SK-N-SH (cell line): ENCODE measurements around the gene ARHGAP20. TPM values are rescaled to one million over a fixed set of nuclear protein-coding genes. Genes with fewer than 3 reads are reported as not detected.

Experiments
- CTCF ChIA-PET: fragments of 300-600, 350-600 bp; formaldehyde crosslinking; extraction: SDS; loops from one replicate; lab custom pipeline; 2021; lab: Yijun Ruan, JAX
- POLR2A ChIA-PET: fragments of 350-600 bp; sonication (Branson Sonifier 250); formaldehyde crosslinking; extraction: SDS; loops from one replicate; lab custom pipeline; 2020; ENCODE audit warnings: antibody characterized with exemption, inconsistent platforms; lab: Yijun Ruan, JAX
- DNase-seq: peaks from one replicate; pipeline ENCODE4 v3.0.0; 2012
- H2AFZ ChIP-seq: fragments of 200-600 bp; sonication (generic); 2 replicates; pipeline ENCODE4 v1.8.1; 2016; ENCODE audit warnings: antibody characterized with exemption, mild to moderate bottlenecking, low read depth
- H3F3A ChIP-seq: fragments of 200-600 bp; sonication (generic); replicated peaks from 2 replicates; pipeline ENCODE3; 2016; ENCODE audit warnings: antibody characterized with exemption, mild to moderate bottlenecking; ENCODE audit not compliant: insufficient read depth
- H3K27ac ChIP-seq, 2 experiments: fragments of 200-500 bp in 1 of 2; fragments of 200-600 bp in 1 of 2; sonication (Bioruptor generic) in 1 of 2; sonication (generic), shearing (Covaris generic) in 1 of 2; 2 replicates each; pipeline versions ENCODE4 v1.5.1 to v1.6.1; 2014 to 2016; ENCODE audit warnings: low read depth in 2 of 2, inconsistent platforms in 1 of 2, low read length in 1 of 2, mild to moderate bottlenecking in 1 of 2, mixed read lengths in 1 of 2
- H3K27me3 ChIP-seq: fragments of 200-600 bp; sonication (generic), shearing (Covaris generic); 2 replicates; pipeline ENCODE4 v1.6.1; 2016; ENCODE audit warnings: mixed run types; ENCODE audit not compliant: insufficient read depth
- H3K36me3 ChIP-seq, 2 experiments: fragments of 200-500 bp in 1 of 2; fragments of 200-600 bp in 1 of 2; sonication (Bioruptor generic) in 1 of 2; sonication (generic) in 1 of 2; replicated peaks in 1 of 2; 2 replicates each; pipeline versions ENCODE3 to v1.5.1; 2014 to 2016; ENCODE audit warnings: low read length in 1 of 2, mild to moderate bottlenecking in 1 of 2; ENCODE audit not compliant: insufficient read depth in 2 of 2, control insufficient read depth in 1 of 2
- H3K4me1 ChIP-seq, 2 experiments: fragments of 200-500 bp in 1 of 2; fragments of 200-600 bp in 1 of 2; sonication (Bioruptor generic) in 1 of 2; sonication (generic), shearing (Covaris generic) in 1 of 2; 2 replicates each; pipeline versions ENCODE4 v1.5.1 to v1.6.1; 2014 to 2016; ENCODE audit warnings: low read depth in 1 of 2, low read length in 1 of 2, mixed run types in 1 of 2; ENCODE audit not compliant: insufficient read depth in 2 of 2, control insufficient read depth in 1 of 2
- H3K4me2 ChIP-seq: fragments of 200-600 bp; sonication (generic), shearing (Covaris generic); 2 replicates; pipeline ENCODE4 v1.6.1; 2017; ENCODE audit warnings: mixed run types
- H3K4me3 ChIP-seq, 2 experiments: fragments of 200-500 bp in 1 of 2; fragments of 200-600 bp in 1 of 2; sonication (Bioruptor generic) in 1 of 2; sonication (generic), shearing (Covaris generic) in 1 of 2; 2 replicates each; pipeline versions ENCODE4 v1.5.1 to v1.8.1; 2014 to 2016; ENCODE audit warnings: low read depth in 2 of 2, inconsistent platforms in 1 of 2, low read length in 1 of 2, mild to moderate bottlenecking in 1 of 2, mixed read lengths in 1 of 2, moderate library complexity in 1 of 2
- H3K79me2 ChIP-seq: fragments of 200-600 bp; sonication (generic); 2 replicates; pipeline ENCODE4 v1.8.1; 2017; ENCODE audit warnings: mild to moderate bottlenecking; ENCODE audit not compliant: insufficient read depth
- H3K9ac ChIP-seq: fragments of 200-600 bp; sonication (generic); 2 replicates; pipeline ENCODE4 v1.6.1; 2017; ENCODE audit warnings: mixed run types
- H3K9me2 ChIP-seq: fragments of 200-600 bp; sonication (generic); 2 replicates; pipeline ENCODE4 v1.6.1; 2017; ENCODE audit warnings: mixed run types
- H3K9me3 ChIP-seq: fragments of 200-600 bp; sonication (generic); 2 replicates; pipeline ENCODE4 v1.6.1; 2017; ENCODE audit warnings: mixed run types, mild to moderate bottlenecking, moderate library complexity
- H4K20me1 ChIP-seq: fragments of 200-600 bp; sonication (generic); 2 replicates; pipeline ENCODE4 v1.6.1; 2017; ENCODE audit warnings: mild to moderate bottlenecking, mixed run types; ENCODE audit not compliant: insufficient read depth
- CHD2 ChIP-seq: fragments of 150-350 bp; IDR thresholded peaks from 2 replicates; pipeline ENCODE4 v1.6.1; 2018; ENCODE audit warnings: low read length; ENCODE audit not compliant: partially characterized antibody
- EP300 ChIP-seq, 2 experiments: IDR thresholded peaks; 2 replicates each; pipeline versions ENCODE4 v1.4.0 to v1.6.1; 2012; ENCODE audit warnings: borderline replicate concordance in 1 of 2, low read depth in 1 of 2, low read length in 1 of 2
- EZH2phosphoT487 ChIP-seq: fragments of 200-600 bp; sonication (generic); IDR thresholded peaks from 2 replicates; pipeline ENCODE4 v1.6.1; 2017; ENCODE audit warnings: low read depth, mixed run types, mild to moderate bottlenecking, antibody characterized with exemption, moderate library complexity, borderline replicate concordance
- FOXM1 ChIP-seq: IDR thresholded peaks from 2 replicates; pipeline ENCODE4 v1.4.0; 2012; ENCODE audit warnings: low read depth, mild to moderate bottlenecking
- JUND ChIP-seq: IDR thresholded peaks from 2 replicates; pipeline ENCODE4 v1.4.0; 2012
- RAD21 ChIP-seq: IDR thresholded peaks from 2 replicates; pipeline ENCODE4 v1.6.1; 2012; ENCODE audit warnings: mild to moderate bottlenecking, low read length
- RXRA ChIP-seq: IDR thresholded peaks from 2 replicates; pipeline ENCODE4 v1.4.0; 2012; ENCODE audit warnings: low read depth, mild to moderate bottlenecking, borderline replicate concordance
- SMC3 ChIP-seq: IDR thresholded peaks from 2 replicates; pipeline ENCODE4 v1.6.1; 2012; ENCODE audit warnings: low read depth, low read length, improper control_type of control experiment
- TAF1 ChIP-seq: IDR thresholded peaks from 2 replicates; pipeline ENCODE4 v1.6.1; 2012; ENCODE audit warnings: low read depth, mild to moderate bottlenecking, low read length, moderate library complexity, borderline replicate concordance
- TEAD4 ChIP-seq: IDR thresholded peaks from 2 replicates; pipeline ENCODE4 v1.4.0; 2012; ENCODE audit warnings: mild to moderate bottlenecking, borderline replicate concordance; ENCODE audit not compliant: insufficient read depth
- YY1 ChIP-seq: IDR thresholded peaks from 2 replicates; pipeline ENCODE4 v1.4.0; 2012; ENCODE audit warnings: low read depth, mild to moderate bottlenecking
- WGBS: methylation state at CpG from one replicate; pipeline ENCODE4 v1.1.6; 2017; ENCODE audit warnings: low lambda C conversion rate; 5-methylcytosine and 5-hydroxymethylcytosine counted together
- polyA plus RNA-seq, 3 experiments: library from polyadenylated mRNA; depleted of rRNA; stranded (reverse); fragments of >200 nt; gene quantifications; 2 replicates each; pipeline ENCODE4 v1.2.3, GENCODE V29; 2012
- TF ChIP-seq, protein P1 (sequence below): fragments of 150-350 bp; IDR thresholded peaks from 2 replicates; pipeline ENCODE4 v1.6.1; 2017; ENCODE audit warnings: antibody characterized with exemption, low read length, low read depth, borderline replicate concordance
- TF ChIP-seq, protein P2 (sequence below): IDR thresholded peaks from 2 replicates; pipeline ENCODE4 v1.4.0; 2012; ENCODE audit warnings: low read depth, borderline replicate concordance
- TF ChIP-seq, protein P3 (sequence below): IDR thresholded peaks from 2 replicates; pipeline ENCODE4; 2012
- TF ChIP-seq, protein P4 (sequence below): fragments of 200-600 bp; sonication (generic); IDR thresholded peaks from 2 replicates; pipeline ENCODE4 v1.6.1; 2017; ENCODE audit warnings: antibody characterized with exemption, mild to moderate bottlenecking, moderate library complexity

ARHGAP20 gene
- polyA plus RNA-seq, 1 of the 3 experiments (the other 2 are of a cell fraction): 0.76 TPM

- ChIA-PET CTCF (no interaction called here), POLR2A (no interaction called here)
- 72% methylated on average over 2 of the region's 2 CpGs for WGBS
Measured at GRCh38 chr11:110679323-110679975, 32.8 kb downstream of the ARHGAP20 start.

DNA sequence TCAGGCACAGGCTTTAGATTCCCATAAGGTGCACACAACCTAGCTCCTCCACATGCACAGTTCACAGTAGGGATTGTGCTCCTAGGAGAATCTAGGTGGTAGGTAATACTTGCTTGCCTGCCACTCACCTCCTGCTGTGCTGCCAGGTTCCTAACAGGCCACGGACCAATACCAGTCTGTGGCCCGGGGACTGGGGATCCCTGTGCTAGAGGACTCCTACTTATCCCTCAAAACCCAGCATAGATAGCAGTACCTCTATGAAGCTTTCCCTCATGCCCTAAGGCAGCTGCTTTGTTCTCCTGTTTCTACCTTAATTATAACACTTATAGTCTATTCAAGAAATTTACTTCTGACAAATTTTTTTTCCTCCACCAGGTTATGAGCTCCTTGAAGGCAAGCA lies 36.7 kb downstream of the ARHGAP20 start:
- Histone ChIP-seq H3K9me3 (peaks cover 7% of the 10 kb centered on the region; the same call in 1 of the 2 replicates), H3K9me2 (0 out of 2 replicates have a peak, but pooled peaks cover 6% of the 10 kb centered on the region), H3K79me2 (no peaks in the 10 kb centered on the region), H3K36me3 (no peaks in the 10 kb centered on the region), H4K20me1 (no peaks in the 10 kb centered on the region), H3K4me2 (no peak overlapping the region), H3K4me1 (no peaks in the 10 kb centered on the region), H3K27me3 (no peaks in the 10 kb centered on the region), H3K9ac (no peak overlapping the region), H2AFZ (no peak overlapping the region), H3K4me3 (no peak overlapping the region), H3K27ac (no peak overlapping the region), H3F3A (no peaks in the 10 kb centered on the region)
- CTCF ChIA-PET: interaction anchor here (0.8 kb wide), 1 partner anchor 9 kb away, joined by 3 read pairs; no protein-coding TSS in a partner anchor
- POLR2A ChIA-PET: no interaction called here
- WGBS: 14% methylated on average over 1 of the region's 2 CpGs
- no peak for TF ChIP-seq RAD21
- TF ChIP-seq, protein P1, sequence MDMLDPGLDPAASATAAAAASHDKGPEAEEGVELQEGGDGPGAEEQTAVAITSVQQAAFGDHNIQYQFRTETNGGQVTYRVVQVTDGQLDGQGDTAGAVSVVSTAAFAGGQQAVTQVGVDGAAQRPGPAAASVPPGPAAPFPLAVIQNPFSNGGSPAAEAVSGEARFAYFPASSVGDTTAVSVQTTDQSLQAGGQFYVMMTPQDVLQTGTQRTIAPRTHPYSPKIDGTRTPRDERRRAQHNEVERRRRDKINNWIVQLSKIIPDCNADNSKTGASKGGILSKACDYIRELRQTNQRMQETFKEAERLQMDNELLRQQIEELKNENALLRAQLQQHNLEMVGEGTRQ: no peak
- TF ChIP-seq CHD2: no peak
- TF ChIP-seq TEAD4: no peak
- TF ChIP-seq, protein P2, sequence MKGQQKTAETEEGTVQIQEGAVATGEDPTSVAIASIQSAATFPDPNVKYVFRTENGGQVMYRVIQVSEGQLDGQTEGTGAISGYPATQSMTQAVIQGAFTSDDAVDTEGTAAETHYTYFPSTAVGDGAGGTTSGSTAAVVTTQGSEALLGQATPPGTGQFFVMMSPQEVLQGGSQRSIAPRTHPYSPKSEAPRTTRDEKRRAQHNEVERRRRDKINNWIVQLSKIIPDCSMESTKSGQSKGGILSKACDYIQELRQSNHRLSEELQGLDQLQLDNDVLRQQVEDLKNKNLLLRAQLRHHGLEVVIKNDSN: no peak
- TF ChIP-seq, protein P3, sequence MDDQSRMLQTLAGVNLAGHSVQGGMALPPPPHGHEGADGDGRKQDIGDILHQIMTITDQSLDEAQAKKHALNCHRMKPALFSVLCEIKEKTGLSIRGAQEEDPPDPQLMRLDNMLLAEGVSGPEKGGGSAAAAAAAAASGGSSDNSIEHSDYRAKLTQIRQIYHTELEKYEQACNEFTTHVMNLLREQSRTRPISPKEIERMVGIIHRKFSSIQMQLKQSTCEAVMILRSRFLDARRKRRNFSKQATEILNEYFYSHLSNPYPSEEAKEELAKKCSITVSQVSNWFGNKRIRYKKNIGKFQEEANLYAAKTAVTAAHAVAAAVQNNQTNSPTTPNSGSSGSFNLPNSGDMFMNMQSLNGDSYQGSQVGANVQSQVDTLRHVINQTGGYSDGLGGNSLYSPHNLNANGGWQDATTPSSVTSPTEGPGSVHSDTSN: no peak
- TF ChIP-seq EP300 (IDR thresholded peaks at IDR 0.05; ENCODE audit: borderline replicate concordance in 1 of 2, low read depth in 1 of 2, low read length in 1 of 2): no peak
- TF ChIP-seq FOXM1: no peak
- TF ChIP-seq TAF1: no peak
- TF ChIP-seq EZH2phosphoT487: no peak
- TF ChIP-seq, protein P4, sequence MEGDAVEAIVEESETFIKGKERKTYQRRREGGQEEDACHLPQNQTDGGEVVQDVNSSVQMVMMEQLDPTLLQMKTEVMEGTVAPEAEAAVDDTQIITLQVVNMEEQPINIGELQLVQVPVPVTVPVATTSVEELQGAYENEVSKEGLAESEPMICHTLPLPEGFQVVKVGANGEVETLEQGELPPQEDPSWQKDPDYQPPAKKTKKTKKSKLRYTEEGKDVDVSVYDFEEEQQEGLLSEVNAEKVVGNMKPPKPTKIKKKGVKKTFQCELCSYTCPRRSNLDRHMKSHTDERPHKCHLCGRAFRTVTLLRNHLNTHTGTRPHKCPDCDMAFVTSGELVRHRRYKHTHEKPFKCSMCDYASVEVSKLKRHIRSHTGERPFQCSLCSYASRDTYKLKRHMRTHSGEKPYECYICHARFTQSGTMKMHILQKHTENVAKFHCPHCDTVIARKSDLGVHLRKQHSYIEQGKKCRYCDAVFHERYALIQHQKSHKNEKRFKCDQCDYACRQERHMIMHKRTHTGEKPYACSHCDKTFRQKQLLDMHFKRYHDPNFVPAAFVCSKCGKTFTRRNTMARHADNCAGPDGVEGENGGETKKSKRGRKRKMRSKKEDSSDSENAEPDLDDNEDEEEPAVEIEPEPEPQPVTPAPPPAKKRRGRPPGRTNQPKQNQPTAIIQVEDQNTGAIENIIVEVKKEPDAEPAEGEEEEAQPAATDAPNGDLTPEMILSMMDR: no peak
- no peak for TF ChIP-seq YY1
- TF ChIP-seq RXRA: no peak
- no peak for TF ChIP-seq SMC3
- TF ChIP-seq JUND: no peak
- TF ChIP-seq, all 33 proteins: peak for 0
- no peak for DNase-seq

More at GRCh38 chr11:110679323-110679975, 32.8 kb downstream of the ARHGAP20 start:
- H3K4me2 ChIP-seq: no peak overlapping the region
- TF ChIP-seq, protein P4: no peak
- no peaks in the 10 kb centered on the region for H3K79me2 ChIP-seq
- no peaks in the 10 kb centered on the region for H3K36me3 ChIP-seq
- no peaks in the 10 kb centered on the region for H3K27me3 ChIP-seq
- no peak for DNase-seq
- no peaks in the 10 kb centered on the region for H3K9me2 ChIP-seq
- H3K4me1 ChIP-seq: no peaks in the 10 kb centered on the region
- H3K27ac ChIP-seq: no peak overlapping the region
- no peaks in the 10 kb centered on the region for H4K20me1 ChIP-seq
- H3F3A ChIP-seq: no peaks in the 10 kb centered on the region
- H3K9me3 ChIP-seq: no peaks in the 10 kb centered on the region
- H3K9ac ChIP-seq: no peak overlapping the region
- H3K4me3 ChIP-seq: no peak overlapping the region
- H2AFZ ChIP-seq: no peak overlapping the region
